ENCODE data around the gene ZBTB7C. TPM values are rescaled to one million over a fixed set of nuclear protein-coding genes. Genes with fewer than 3 reads are reported as not detected.

The ZBTB7C gene
- total RNA-seq, 3 donors from 2014 or later, result 5.6 to 26.5 (median 6.1) TPM

DNA sequence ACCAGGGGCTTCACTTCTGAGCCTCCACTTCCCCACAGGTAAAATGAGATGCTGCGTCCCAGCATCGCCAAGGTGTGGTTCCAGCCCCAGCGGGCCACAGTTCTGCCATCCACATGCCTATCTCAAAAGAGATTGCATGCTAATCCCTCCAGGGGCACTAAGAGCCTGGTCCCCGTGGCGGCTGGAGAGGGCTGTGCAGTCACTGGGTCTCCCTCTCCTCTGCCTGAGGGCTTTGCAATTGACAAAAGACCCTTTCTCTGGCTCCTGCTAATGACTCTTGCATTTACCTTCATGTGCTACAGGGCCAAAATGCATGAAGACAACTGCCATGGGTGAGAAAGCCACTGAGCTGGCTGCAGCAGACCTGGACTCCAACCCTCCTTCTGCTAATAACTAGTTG, 18.5 kb downstream of the ZBTB7C start:
- Histone ChIP-seq H3K36me3 (no peaks in the 10 kb centered on the region), H3K27me3 (no peaks in the 10 kb centered on the region), H3K4me3 (no peak overlapping the region), H3K9me3 (no peaks in the 10 kb centered on the region), H3K27ac (no peak overlapping the region), H3K4me1 (peaks cover 3 to 22% of the 10 kb centered on the region in 2 donors)
- TF ChIP-seq POLR2AphosphoS5 (IDR thresholded peaks at IDR 0.05), result no peak
- TF ChIP-seq POLR2A (IDR thresholded peaks at IDR 0.05), result no peak
- TF ChIP-seq, protein P1, sequence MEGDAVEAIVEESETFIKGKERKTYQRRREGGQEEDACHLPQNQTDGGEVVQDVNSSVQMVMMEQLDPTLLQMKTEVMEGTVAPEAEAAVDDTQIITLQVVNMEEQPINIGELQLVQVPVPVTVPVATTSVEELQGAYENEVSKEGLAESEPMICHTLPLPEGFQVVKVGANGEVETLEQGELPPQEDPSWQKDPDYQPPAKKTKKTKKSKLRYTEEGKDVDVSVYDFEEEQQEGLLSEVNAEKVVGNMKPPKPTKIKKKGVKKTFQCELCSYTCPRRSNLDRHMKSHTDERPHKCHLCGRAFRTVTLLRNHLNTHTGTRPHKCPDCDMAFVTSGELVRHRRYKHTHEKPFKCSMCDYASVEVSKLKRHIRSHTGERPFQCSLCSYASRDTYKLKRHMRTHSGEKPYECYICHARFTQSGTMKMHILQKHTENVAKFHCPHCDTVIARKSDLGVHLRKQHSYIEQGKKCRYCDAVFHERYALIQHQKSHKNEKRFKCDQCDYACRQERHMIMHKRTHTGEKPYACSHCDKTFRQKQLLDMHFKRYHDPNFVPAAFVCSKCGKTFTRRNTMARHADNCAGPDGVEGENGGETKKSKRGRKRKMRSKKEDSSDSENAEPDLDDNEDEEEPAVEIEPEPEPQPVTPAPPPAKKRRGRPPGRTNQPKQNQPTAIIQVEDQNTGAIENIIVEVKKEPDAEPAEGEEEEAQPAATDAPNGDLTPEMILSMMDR (IDR thresholded peaks at IDR 0.05), result no peak
- no peak for DNase-seq (ENCODE audit: low spot score in 2 of 2)
- intact Hi-C loops (cut with DNase I; ENCODE audit: low total_unique reads), result no loop called here

DNA sequence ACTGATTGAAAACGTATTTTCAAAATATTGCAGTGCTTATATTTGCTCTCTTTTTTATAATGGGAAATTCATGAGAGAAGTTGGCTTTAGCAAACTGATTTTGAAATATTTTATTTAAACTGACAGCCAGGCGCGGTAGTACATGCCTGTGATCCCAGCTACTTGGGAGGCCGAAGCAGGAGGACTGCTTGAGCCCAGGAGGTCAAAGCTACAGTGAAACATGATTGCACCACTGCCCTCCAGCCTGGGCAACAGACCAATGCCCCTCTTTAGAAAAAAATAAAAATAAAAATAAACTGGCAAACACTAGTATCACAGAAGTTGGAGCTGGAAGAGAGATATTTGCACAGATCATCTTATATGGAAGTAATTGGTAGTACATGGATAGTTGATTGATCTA, 20.7 kb downstream of the ZBTB7C start:
- Histone ChIP-seq H3K4me1 (peaks cover 1 to 14% of the 10 kb centered on the region in 2 donors), H3K36me3 (no peaks in the 10 kb centered on the region), H3K9me3 (no peaks in the 10 kb centered on the region), H3K27me3 (no peaks in the 10 kb centered on the region), H3K27ac (no peak overlapping the region), H3K4me3 (no peak overlapping the region)
- DNase-seq (ENCODE audit: low spot score in 2 of 2), result no peak
- intact Hi-C loops (cut with DNase I; ENCODE audit: low total_unique reads), result no loop called here
- no peak for TF ChIP-seq POLR2AphosphoS5 (IDR thresholded peaks at IDR 0.05)
- no peak for TF ChIP-seq POLR2A (IDR thresholded peaks at IDR 0.05)
- TF ChIP-seq, protein P1 (IDR thresholded peaks at IDR 0.05), result no peak

DNA sequence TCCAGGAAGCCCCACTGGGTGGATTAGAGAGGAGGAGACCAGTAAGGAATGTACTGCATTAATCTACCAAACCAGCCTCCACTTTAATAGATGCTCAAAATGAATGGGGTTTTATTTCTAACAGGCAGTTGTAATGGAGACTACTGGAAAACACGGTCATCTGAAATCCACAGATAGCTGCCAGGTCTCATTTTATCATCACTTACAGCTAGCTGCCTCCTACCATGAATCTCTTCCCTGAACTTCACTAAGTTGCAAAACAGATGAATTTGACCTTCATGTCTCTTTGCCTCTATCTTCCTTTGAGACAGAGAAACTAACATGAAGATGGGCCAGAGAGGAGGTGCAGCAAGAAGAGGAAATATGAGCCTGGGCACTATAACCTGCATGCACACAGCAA, 21.9 kb downstream of the ZBTB7C start:
- intact Hi-C loops (cut with DNase I; ENCODE audit: low total_unique reads), result no loop called here
- TF ChIP-seq POLR2A (IDR thresholded peaks at IDR 0.05) (no peak), POLR2AphosphoS5 (IDR thresholded peaks at IDR 0.05) (no peak)
- TF ChIP-seq, protein P1 (IDR thresholded peaks at IDR 0.05), result no peak
- Histone ChIP-seq H3K4me1 (peaks cover 0 to 7% of the 10 kb centered on the region in 2 donors), H3K27ac (no peak overlapping the region), H3K4me3 (no peak overlapping the region), H3K36me3 (no peaks in the 10 kb centered on the region), H3K9me3 (no peaks in the 10 kb centered on the region), H3K27me3 (no peaks in the 10 kb centered on the region)
- DNase-seq (ENCODE audit: low spot score in 2 of 2), result no peak

DNA sequence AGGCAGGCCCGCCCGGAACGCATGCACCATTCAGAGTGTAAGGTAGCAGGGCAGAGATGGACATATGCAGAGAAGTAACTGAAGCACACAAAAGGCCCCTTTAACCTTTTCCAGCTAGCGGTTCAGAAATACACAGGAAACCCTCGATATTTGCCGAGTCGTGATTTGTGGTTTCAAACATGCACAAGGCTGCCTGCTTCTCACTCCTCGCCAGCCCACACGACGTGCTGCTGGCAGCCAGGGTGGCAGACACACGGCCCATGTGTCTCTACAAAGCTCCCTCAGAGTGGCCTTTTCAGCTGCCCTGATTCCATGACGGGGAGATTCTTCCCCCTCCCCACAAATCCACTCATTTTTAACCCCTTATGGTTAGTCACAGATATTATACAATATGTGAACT, 23.6 kb downstream of the ZBTB7C start:
- Histone ChIP-seq H3K27me3 (no peaks in the 10 kb centered on the region), H3K4me3 (no peak overlapping the region), H3K9me3 (no peaks in the 10 kb centered on the region), H3K36me3 (no peaks in the 10 kb centered on the region), H3K4me1 (no peaks in the 10 kb centered on the region), H3K27ac (no peak overlapping the region)
- intact Hi-C loops (cut with DNase I; ENCODE audit: low total_unique reads), result no loop called here
- TF ChIP-seq, protein P1 (IDR thresholded peaks at IDR 0.05), result no peak
- TF ChIP-seq POLR2AphosphoS5 (IDR thresholded peaks at IDR 0.05) (no peak), POLR2A (IDR thresholded peaks at IDR 0.05) (no peak)
- no peak for DNase-seq (ENCODE audit: low spot score in 2 of 2)

DNA sequence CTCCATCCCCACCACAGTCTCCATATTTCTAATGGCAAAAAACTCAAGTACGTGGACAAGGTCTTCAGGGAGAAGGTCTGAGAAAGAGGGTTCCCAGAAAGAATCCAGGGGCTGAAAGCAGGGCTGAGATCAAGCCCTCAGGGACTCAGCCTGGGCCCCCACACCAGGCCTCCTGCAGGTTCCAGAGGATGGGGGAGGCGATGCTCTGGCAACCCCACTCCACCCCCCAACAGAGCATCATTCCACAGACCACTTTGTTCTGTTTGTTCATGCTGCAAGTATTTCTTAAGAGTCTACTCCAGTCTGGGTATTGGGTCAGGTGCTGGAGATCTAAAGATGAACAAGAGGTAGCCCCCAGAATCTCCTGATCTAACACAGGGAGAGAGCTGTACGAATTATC, 32.2 kb downstream of the ZBTB7C start:
- Histone ChIP-seq H3K27ac (no peak overlapping the region), H3K9me3 (no peaks in the 10 kb centered on the region), H3K27me3 (no peaks in the 10 kb centered on the region), H3K36me3 (no peaks in the 10 kb centered on the region), H3K4me1 (peaks cover 0 to 6% of the 10 kb centered on the region in 2 donors), H3K4me3 (no peak overlapping the region)
- DNase-seq (ENCODE audit: low spot score in 2 of 2), result no peak
- intact Hi-C loops (cut with DNase I; ENCODE audit: low total_unique reads), result no loop called here
- TF ChIP-seq POLR2A (IDR thresholded peaks at IDR 0.05) (no peak), POLR2AphosphoS5 (IDR thresholded peaks at IDR 0.05) (no peak)
- TF ChIP-seq, protein P1 (IDR thresholded peaks at IDR 0.05), result no peak
